Activated CD4-positive, alpha-beta T cell treated with anti-CD3 and anti-CD28 coated beads, Interleukin-2, amount 50 U/mL, for 48 hours (primary cell): ENCODE results near the gene OCLN.
A peak's percentile ranks its signal among the peaks of the same experiment; 100 is the strongest.
"Not testable (repeated sequence)": the region's sequence is repeated elsewhere in the genome, so short reads cannot be mapped to it uniquely, and the experiment has no call there.

Experiments used
- DNase-seq, 2 experiments: peaks; one replicate each; pipeline ENCODE4 v3.0.0-alpha.2; 2020

The OCLN gene, protein sequence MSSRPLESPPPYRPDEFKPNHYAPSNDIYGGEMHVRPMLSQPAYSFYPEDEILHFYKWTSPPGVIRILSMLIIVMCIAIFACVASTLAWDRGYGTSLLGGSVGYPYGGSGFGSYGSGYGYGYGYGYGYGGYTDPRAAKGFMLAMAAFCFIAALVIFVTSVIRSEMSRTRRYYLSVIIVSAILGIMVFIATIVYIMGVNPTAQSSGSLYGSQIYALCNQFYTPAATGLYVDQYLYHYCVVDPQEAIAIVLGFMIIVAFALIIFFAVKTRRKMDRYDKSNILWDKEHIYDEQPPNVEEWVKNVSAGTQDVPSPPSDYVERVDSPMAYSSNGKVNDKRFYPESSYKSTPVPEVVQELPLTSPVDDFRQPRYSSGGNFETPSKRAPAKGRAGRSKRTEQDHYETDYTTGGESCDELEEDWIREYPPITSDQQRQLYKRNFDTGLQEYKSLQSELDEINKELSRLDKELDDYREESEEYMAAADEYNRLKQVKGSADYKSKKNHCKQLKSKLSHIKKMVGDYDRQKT

DNA sequence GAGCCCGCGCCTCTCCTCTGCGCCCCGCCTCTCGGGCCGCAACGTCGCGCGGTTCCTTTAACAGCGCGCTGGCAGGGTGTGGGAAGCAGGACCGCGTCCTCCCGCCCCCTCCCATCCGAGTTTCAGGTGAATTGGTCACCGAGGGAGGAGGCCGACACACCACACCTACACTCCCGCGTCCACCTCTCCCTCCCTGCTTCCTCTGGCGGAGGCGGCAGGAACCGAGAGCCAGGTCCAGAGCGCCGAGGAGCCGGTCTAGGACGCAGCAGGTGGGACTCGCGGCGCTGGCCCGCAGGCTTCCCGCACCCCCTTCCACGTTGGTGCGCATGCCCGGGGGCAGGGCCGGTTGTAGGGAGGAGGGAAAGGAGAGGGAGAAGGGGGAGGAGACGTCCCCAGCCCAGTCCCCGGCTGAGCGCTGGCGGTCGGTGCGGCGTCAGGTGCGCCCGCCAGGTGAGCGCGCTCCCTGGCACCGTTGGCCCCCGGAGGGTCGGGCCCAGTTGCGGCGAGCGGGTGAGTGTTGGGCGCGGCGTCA, at the start of gene OCLN:
Gene OCLN (plus strand): TSS at position 400 of the 532 bp plus-strand sequence. CDS start 11,455 bp downstream, outside the sequence.
- peak; percentile 21 to 37 for DNase-seq

GRCh38 chr5:69444127-69444754, 48.3 kb upstream of the OCLN start:
- no peak for DNase-seq

- no peak for DNase-seq
Measured at GRCh38 chr5:69449511-69449910, 43.1 kb upstream of the OCLN start.

DNA sequence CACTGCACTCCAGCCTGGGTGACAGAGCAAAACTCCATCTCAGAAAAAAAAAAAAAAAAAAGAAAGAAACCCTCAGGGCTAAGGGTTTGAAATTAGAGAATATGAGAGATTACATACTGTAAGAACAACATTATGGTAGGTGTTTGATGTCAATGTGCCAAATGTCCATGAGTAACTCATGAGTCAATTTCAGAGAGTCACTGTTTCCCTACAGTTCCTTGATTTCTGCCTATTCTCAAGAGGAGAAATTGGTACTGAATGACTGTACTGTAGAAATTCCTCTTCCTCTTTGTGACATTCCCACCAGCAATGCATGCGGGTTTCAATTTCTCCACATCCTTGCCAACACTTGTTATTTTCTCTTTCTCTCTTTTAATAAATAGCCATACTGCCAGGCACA, 42.5 kb upstream of the OCLN start:
- DNase-seq, result no peak

DNA sequence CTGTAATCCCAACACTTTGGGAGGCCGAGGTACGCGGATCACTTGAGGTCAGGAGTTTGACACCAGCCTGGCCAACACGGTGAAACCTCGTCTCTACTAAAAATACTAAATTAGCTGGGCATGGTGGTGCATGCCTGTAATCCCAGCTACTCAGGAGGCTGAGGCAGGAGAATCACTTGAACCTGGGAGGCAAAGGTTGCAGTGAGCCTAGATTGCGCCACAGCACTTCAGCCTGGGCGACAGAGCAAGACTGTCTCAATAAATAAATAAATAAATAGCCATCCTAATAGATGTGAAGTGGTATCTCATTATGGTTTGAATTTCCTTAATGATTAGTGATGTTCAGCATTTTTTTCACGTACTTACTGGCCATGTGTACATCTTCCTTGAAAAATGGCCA, 42.1 kb upstream of the OCLN start:
- DNase-seq, result not testable (repeated sequence)

- DNase-seq, result no peak
Measured at GRCh38 chr5:69451941-69452647, 40.5 kb upstream of the OCLN start.

DNA sequence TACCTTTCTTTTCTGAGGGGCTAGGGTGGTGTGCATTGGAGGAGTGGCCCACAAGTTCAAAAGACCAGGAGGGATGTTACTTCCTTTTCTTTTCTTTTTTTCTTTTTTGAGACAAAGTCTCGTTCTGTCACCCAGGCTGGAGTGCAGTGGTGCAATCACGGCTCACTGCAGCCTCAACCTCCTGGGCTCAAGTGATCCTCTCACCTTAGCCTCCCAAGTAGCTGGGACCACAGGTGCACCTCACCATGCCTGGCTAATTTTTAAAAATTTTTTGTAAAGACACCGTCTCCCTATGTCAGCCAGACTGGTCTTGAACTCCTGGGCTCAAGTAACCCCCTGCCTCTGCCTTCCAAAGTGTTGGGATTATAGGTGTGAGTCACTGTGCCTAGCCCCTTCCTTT, 39.1 kb upstream of the OCLN start:
- DNase-seq, result not testable (repeated sequence)

GRCh38 chr5:69454460-69455249, 37.9 kb upstream of the OCLN start:
- no peak for DNase-seq

GRCh38 chr5:69455428-69455988, 37.1 kb upstream of the OCLN start:
- DNase-seq, result not testable (repeated sequence)

DNA sequence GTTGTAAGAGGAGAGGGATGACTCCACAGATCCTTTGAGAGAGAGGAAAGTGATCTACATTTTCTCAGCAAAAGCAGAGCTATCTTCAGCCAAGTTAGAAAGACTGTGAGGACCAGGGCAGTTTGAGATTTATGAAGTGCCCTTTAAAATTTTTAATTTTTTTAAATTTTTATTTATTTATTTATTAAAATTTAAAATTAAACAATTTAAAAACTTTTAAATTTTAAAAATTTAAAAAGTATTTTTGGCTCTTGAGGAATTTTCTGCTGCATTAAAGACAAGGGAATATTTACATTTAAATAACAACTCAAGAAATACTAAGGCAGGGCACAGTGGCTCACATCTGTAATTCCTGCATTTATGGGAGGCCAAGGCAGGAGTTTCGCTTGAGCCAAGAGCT, 30.4 kb upstream of the OCLN start:
- no peak for DNase-seq

DNA sequence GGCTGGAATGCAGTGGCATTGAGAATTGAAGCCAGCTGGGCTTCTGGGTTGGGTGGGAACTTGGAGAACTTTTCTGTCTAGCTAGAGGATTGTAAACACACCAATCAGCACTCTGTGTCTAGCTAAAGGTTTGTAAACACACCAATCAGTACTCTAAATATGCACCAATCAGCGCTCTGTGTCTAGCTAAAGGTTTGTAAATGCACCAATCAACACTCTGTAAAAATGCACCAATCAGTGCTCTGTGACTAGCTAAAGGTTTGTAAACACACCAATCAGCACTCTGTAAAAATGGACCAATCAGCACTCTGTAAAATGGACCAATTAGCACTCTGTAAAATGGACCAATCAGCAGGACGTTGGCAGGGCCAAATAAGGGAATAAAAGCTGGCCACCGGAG, 26.2 kb upstream of the OCLN start:
- DNase-seq, result not testable (repeated sequence)

DNA sequence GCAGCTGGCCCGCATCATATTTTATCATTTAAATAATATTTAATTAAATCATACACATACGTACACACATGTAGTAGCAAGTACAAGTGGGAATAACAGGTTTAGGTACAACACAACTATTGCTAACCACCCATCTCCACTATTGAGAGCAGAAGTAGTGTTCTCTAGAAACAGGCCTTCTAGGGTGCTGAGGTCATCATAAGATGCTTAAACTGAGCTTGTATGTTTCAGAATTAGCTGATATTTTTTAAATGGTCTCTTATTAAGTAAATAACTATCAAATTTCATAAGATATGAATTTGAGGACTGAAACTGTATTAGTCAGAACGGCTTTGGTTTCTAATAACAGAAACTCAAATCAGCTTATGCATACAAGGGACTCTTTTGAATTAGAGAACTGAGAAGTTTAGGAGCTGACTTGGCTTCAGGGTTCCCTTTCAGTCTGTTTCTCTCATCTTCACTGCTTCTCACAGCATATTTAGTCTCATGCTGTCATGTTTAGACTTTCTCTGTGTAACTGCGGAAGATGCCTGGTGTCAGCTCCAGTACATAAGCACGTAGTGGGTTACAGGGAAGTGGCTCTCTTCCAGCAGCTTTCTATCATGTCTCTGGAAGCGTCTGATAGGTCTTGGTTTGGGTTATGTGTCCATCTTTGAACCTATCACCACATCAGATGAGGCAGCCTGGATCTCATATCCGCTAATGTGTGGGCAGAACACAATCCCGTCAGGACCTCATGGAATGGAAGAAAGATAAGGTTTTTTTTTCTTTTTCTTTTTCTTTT, 25.0 kb upstream of the OCLN start:
- DNase-seq, result no peak

- DNase-seq, result no peak
Measured at GRCh38 chr5:69468631-69469030, 24.0 kb upstream of the OCLN start.

- DNase-seq, result not testable (repeated sequence)
Measured at GRCh38 chr5:69471516-69471915, 21.1 kb upstream of the OCLN start.

- not testable (repeated sequence) for DNase-seq
Measured at GRCh38 chr5:69472535-69473143, 20.0 kb upstream of the OCLN start.

GRCh38 chr5:69477170-69477569, 15.4 kb upstream of the OCLN start:
- no peak for DNase-seq

DNA sequence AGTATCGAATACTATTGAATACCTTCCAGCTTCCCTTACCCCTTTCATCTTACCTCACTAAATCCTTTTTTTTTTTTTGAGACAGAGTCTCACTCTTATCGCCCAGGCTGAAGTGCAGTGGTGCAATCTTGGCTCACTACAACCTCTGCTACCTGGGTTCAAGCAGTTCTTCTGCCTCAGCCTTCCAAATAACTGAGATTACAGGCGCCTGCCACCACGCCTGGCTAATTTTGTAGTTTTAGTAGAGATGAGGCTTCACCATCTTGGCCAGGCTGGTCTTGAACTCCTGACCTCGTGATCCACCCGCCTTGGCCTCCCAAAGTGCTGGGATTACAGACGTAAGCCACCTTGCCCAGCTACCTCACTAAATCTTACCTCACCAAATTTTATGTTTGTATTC, 14.3 kb upstream of the OCLN start:
- DNase-seq, result not testable (repeated sequence)

GRCh38 chr5:69484891-69485290, 7.7 kb upstream of the OCLN start:
- DNase-seq, result no peak

- no peak for DNase-seq
Measured at GRCh38 chr5:69485471-69485870, 7.1 kb upstream of the OCLN start.

DNA sequence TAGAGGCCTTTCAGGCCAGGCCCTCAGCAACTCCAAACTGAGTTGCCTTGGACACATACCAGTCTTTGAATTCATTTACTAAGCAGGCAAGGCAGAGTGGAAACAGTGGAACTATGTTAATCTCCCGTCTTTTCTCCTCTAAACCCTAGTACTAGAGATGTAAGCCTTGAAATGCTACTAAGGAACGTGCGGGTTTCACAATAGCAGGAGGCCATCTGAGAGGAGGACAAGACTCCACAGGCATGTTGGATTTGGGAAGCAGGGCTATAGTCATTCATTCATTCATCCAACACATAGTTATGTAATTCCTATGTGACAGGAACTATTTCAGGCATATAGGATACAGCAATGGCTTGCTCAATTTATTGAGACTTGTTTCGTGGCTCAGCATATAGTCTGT, 3.3 kb upstream of the OCLN start:
- no peak for DNase-seq

DNA sequence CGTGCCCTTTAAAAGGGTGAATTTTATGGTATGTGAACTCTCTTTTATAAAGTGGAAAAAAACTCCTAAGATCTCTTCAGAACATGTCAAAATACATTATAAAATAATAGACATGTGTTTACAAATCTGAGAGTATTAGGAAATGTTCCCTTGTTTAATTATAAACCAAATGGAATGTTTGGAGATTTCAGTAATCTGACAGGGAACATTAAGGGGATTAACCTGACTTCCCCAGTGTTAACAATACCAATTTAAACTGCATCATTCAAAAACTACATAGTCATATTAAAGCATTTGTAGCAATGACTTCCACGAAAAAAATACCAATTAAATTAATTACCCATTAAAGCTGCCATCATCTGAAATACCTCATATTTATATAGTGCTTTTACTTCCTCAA, 1.6 kb upstream of the OCLN start:
- DNase-seq, result no peak
